Astrocyte of the spinal cord (primary cell): ENCODE results near the gene OR5D16.

ENCODE experiments used
- DNase-seq: peaks from one replicate; pipeline ENCODE4 v3.0.0; 2011; ENCODE audit warnings: low read depth, low spot score
- H3K4me3 ChIP-seq: 2 replicates; pipeline ENCODE4 v1.5.1; 2011; ENCODE audit warnings: low read depth, mild to moderate bottlenecking, low read length, moderate library complexity
- in situ Hi-C: cut with HindIII; loops from 2 replicates; pipeline ENCODE4 v1.10.0; 2017; ENCODE audit warnings: low sequenced_read_pairs
- TF ChIP-seq, protein P1 (sequence below): IDR thresholded peaks from 2 replicates; pipeline ENCODE4 v1.5.1; 2012; ENCODE audit warnings: low read depth, mild to moderate bottlenecking, low read length, inconsistent platforms

Gene OR5D16

DNA sequence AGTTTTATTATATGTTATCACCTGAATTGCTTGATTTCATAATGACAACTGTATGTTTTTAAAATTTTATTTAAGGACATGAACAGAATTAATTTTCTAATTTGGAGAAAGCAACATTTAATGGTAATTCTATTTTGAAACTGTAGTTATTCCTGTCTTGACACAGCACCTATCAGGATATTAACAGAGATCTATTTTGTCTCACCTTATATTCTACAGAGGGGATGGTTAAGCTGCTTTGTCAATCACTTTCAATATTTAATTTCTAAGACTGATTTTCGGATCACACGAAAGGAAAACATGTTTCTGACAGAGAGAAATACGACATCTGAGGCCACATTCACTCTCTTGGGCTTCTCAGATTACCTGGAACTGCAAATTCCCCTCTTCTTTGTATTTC lies at the start of gene OR5D16:
Gene OR5D16 (plus strand): TSS at position 301 of the 400 bp plus-strand sequence. CDS start 0 bp downstream, at position 301.
- TF ChIP-seq, protein P1, sequence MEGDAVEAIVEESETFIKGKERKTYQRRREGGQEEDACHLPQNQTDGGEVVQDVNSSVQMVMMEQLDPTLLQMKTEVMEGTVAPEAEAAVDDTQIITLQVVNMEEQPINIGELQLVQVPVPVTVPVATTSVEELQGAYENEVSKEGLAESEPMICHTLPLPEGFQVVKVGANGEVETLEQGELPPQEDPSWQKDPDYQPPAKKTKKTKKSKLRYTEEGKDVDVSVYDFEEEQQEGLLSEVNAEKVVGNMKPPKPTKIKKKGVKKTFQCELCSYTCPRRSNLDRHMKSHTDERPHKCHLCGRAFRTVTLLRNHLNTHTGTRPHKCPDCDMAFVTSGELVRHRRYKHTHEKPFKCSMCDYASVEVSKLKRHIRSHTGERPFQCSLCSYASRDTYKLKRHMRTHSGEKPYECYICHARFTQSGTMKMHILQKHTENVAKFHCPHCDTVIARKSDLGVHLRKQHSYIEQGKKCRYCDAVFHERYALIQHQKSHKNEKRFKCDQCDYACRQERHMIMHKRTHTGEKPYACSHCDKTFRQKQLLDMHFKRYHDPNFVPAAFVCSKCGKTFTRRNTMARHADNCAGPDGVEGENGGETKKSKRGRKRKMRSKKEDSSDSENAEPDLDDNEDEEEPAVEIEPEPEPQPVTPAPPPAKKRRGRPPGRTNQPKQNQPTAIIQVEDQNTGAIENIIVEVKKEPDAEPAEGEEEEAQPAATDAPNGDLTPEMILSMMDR = no peak
- DNase-seq = no peak
- in situ Hi-C loops = no loop called here
- H3K4me3 ChIP-seq = no peak within 1 kb of the TSS

DNA sequence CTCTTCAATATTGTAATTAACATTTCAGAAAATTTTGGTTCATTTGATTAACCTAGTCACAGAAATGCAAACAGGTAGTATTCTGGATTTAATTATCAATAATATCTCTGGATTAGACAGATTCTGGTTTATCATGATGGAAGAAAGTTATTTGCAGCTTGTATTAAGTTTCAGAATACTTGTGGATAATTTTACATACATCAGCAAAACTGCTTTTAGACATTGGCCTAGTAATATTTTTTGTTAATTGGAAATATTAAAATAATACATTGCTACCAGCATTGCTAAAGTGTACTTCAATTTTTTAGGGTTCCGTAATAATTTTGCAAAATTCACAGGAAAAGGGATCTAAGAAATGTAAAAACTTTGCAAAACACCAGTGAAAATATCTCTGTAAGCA lies 46.9 kb upstream of the OR5D16 start:
- H3K4me3 ChIP-seq = no peak overlapping the region
- TF ChIP-seq, protein P1 = no peak
- in situ Hi-C loops = no loop called here
- no peak for DNase-seq

DNA sequence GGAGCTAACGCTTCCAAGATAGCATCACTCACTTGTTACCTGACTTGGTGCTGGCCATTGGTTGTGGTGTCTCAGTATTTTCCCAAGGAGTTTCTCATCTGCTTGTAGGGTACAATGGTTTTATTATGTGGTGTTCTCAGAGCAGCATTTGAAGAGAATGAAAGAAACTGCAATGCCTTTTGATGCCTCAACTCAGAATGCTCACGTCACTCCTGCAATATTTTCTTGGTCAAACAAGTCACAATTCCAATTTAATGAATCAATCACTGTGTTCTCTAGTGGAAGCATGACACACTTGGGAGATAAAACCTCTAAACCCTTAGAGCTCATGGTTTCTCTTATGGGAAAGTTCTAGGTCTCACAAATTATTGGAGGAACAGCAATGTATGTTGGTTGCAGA lies 45.2 kb upstream of the OR5D16 start:
- in situ Hi-C loops = no loop called here
- TF ChIP-seq, protein P1 = no peak

GRCh38 chr11:55795256-55795655 lies 43.3 kb upstream of the OR5D16 start, which contains the start of gene OR5D14:
TSS of gene OR5D14 (plus strand) at chr11:55795556. CDS start at chr11:55795556, 0 bp downstream.
- in situ Hi-C loops = no loop called here
- TF ChIP-seq, protein P1 = no peak
- H3K4me3 ChIP-seq = no peak within 1 kb of the TSS
- DNase-seq = no peak

More for the DNA sequence above, 45.2 kb upstream of the OR5D16 start:
- DNase-seq = no peak
- H3K4me3 ChIP-seq = no peak overlapping the region

DNA sequence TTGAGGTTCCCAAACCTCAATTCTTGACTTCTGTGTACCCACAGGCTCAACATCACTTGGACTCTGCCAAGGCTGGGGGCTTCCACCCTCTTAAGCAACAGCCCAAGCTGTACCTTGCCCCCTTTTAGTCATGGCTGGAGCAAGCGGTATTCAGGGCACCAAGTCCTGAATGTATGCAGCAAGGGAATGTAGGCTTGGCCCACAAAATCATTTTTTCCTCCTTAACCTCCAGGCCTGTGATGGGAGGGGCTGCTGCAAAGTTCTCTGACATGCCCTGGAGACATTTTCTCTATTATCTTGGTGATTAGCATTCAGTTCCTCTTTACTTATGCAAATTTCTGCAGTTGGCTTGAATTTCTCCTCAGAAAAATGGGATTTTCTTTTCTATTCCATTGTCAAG lies 32.3 kb upstream of the OR5D16 start:
- H3K4me3 ChIP-seq = no peak overlapping the region
- DNase-seq = no peak
- in situ Hi-C loops = no loop called here
- TF ChIP-seq, protein P1 = no peak

DNA sequence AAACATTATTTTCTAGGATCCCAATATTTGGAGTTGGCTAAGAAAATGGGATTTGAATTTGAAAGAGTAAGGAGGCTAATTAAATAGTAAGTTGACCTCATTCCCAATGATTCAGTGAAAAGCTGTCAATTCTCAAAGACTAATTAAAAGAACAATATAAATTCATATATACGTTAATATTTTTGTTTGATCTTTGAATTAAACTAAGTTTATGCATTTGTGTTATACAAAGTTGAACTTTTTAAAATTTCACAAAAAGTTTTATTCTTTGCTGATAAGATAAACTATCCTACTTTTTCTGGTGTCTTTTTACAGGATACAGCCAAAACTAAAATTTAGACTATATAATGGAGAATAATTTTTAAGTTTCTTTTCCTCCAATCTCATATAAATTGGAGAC lies 27.5 kb upstream of the OR5D16 start, which contains the start of gene OR5L1:
Gene OR5L1 (plus strand): TSS at position 301 of the 400 bp plus-strand sequence. CDS start 100 bp downstream, outside the sequence.
- TF ChIP-seq, protein P1 = no peak
- H3K4me3 ChIP-seq = no peak within 1 kb of the TSS
- no peak for DNase-seq
- in situ Hi-C loops = no loop called here
